A549 treated with DMSO at 1 μM for 4 hours (cell line): Measurements from ENCODE around the gene INO80D. TPM values are rescaled to one million over a fixed set of nuclear protein-coding genes. Genes with fewer than 3 reads are reported as not detected.

ENCODE experiments used
- total RNA-seq: library from RNA; stranded (reverse); fragments of 200-300 nt; extraction: Qiagen RNA extraction; gene quantifications from 5 replicates; pipeline ENCODE4 v1.2.3, GENCODE V29; 2022; ENCODE audit warnings: low read depth

The INO80D gene
- total RNA-seq = 1.7 to 2.3 TPM (median 2.0 TPM) in 5 replicates

GRCh38 chr2:206085742-206086445 lies at the start of gene INO80D:
Gene INO80D (minus strand): TSS chr2:206086174. CDS start chr2:206063016, 23,158 bp downstream.

Other genes starting within 250 kb of the INO80D start
- 60.0 to 72.9 TPM (median 65.4 TPM) in 5 replicates for gene NDUFS1, start 73.3 kb upstream of the INO80D start, total RNA-seq
- gene EEF1B2, start 73.7 kb upstream of the INO80D start, total RNA-seq = 998 to 1,236 TPM (median 1,052 TPM) in 5 replicates
- 1.1 to 2.9 TPM (median 1.3 TPM) in 5 replicates for gene ZDBF2, start 188.5 kb upstream of the INO80D start, total RNA-seq